GM19395 (cell line): Measurements from ENCODE around the gene ACOT13.
"Not testable (repeated sequence)": the region's sequence is repeated elsewhere in the genome, so short reads cannot be mapped to it uniquely, and the experiment has no call there.

ENCODE experiments used
- ATAC-seq: cut with Tn5 transposase; IDR thresholded peaks from one replicate; pipeline ENCODE4 v1.9.1; 2021; ENCODE audit warnings: mild to moderate bottlenecking, moderate library complexity; ENCODE audit not compliant: unreplicated experiment

The ACOT13 gene

GRCh38 chr6:24666641-24667377, at the start of gene ACOT13, which contains the start of gene TDP2:
TSS of gene ACOT13 (plus strand) at chr6:24667077. CDS start at chr6:24667264, 187 bp downstream.
TSS of gene TDP2 (minus strand) at chr6:24666899. CDS start at chr6:24666862, 37 bp downstream.
- ATAC-seq = peak; percentile 96

GRCh38 chr6:24619661-24620060, 47.2 kb upstream of the ACOT13 start:
- no peak for ATAC-seq

- no peak for ATAC-seq
Observed at GRCh38 chr6:24620637-24621036, 46.2 kb upstream of the ACOT13 start.

GRCh38 chr6:24621626-24622289, 45.1 kb upstream of the ACOT13 start:
- no peak for ATAC-seq

GRCh38 chr6:24630856-24631505, 35.9 kb upstream of the ACOT13 start:
- ATAC-seq = no peak

GRCh38 chr6:24631671-24632070, 35.2 kb upstream of the ACOT13 start:
- ATAC-seq = no peak

- no peak for ATAC-seq
Observed at GRCh38 chr6:24632573-24632972, 34.3 kb upstream of the ACOT13 start.

- no peak for ATAC-seq
Observed at GRCh38 chr6:24636681-24637080, 30.2 kb upstream of the ACOT13 start.

GRCh38 chr6:24640166-24640565, 26.7 kb upstream of the ACOT13 start:
- no peak for ATAC-seq

- not testable (repeated sequence) for ATAC-seq
Observed at GRCh38 chr6:24640631-24641030, 26.2 kb upstream of the ACOT13 start.

GRCh38 chr6:24642061-24642460, 24.8 kb upstream of the ACOT13 start:
- ATAC-seq = no peak

- no peak for ATAC-seq
Observed at GRCh38 chr6:24643920-24644319, 23.0 kb upstream of the ACOT13 start.

GRCh38 chr6:24644377-24644776, 22.5 kb upstream of the ACOT13 start:
- no peak for ATAC-seq

- no peak for ATAC-seq
Observed at GRCh38 chr6:24646771-24647170, 20.1 kb upstream of the ACOT13 start.

- ATAC-seq = no peak
Observed at GRCh38 chr6:24648276-24648675, 18.6 kb upstream of the ACOT13 start.

GRCh38 chr6:24649691-24650090, 17.2 kb upstream of the ACOT13 start:
- ATAC-seq = no peak

- ATAC-seq = no peak
Observed at GRCh38 chr6:24650365-24650764, 16.5 kb upstream of the ACOT13 start.

GRCh38 chr6:24655215-24655614, 11.7 kb upstream of the ACOT13 start:
- no peak for ATAC-seq

- ATAC-seq = no peak
Observed at GRCh38 chr6:24658573-24659560, 8.0 kb upstream of the ACOT13 start.

- ATAC-seq = no peak
Observed at GRCh38 chr6:24659561-24659960, 7.3 kb upstream of the ACOT13 start.

GRCh38 chr6:24660105-24660504, 6.8 kb upstream of the ACOT13 start:
- ATAC-seq = no peak
